Smooth muscle cell of the brain vasculature (primary cell): ENCODE measurements around the gene AP4M1.
"Not testable (repeated sequence)": the region's sequence is repeated elsewhere in the genome, so short reads cannot be mapped to it uniquely, and the experiment has no call there.

Experiments used
- DNase-seq: peaks from one replicate; pipeline ENCODE4 v3.0.0-alpha.2; 2012; ENCODE audit warnings: low read depth, low spot score

Gene AP4M1

DNA sequence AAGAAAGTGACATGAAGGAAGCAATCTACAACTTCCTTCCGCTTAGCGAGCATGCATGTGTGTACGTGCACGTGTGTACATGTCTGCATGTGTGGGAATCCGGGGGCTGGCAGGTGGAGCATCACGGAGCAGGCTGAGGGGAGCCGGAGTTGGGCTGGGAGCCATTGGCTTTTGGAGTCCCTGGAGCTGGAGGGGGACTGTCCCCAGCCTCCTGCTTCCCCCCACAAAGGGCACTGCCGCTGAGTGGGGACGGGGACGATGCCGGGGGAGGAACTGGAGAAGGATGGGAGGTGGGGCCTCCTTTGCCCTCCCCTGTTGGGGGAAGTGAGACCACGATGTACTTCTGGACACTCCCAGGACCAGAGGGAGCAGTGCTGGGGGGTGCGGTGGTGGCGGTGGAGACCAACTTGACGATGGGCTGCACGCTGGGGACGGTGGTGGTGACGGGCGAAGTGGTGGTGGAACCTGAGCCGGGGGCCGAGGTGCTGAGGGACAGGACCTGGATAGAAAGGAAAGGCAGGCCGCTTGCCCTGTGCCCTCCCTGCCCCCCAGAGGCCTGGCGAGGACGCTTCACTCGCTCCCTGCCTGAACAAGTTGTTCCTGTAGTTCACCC is 5.8 kb downstream of the AP4M1 start:
- no peak for DNase-seq

DNA sequence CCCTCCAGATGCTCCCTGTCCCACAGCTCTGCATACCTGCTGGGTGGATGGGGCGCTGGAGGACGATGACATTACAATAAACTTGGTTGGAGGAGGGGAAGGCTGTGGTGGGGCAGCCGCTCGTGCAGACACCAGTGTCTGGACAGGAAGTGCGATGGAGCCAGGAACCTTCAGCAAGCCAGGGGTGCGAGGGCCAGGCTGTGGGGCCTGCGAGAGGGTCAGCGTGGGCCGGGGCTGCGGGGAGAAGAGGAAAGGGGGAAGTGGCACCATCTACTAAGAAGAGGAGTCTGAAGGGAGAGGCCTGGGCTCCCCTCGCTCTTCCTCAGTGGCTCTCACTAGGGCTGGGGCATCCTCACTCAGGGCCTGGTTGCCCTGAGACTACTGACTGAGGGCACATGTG is 6.4 kb downstream of the AP4M1 start:
- no peak for DNase-seq

DNA sequence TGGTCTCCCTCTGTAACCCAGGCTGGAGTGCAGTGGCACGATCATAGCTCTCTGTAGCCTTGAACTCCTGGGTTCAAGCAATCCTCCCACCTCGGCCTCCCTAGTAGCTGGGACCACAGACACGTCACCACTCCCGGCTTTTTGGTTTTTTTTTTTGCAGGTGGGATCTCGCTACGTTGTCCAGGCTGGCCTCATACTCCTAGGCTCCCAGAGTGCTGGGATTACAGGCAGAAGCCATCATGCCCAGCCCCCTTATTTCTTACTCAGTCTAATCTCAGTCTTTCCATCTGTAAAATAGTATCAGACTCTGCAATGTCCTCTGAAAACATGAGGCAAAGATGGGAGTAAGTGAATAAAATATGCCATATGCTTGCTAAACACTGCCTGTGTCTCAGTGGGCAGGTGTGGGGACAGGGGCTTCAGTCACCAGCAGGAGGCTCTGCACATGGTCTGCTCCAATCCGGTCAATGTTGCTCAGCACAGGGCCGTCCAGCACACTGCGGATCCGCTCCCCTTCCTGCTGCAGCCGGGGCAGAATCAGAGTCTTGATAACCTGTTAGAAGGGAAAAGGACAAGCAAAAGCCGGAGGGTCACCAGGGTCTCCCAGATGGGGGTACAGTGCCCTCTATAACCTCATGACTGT is 8.2 kb downstream of the AP4M1 start:
- no peak for DNase-seq

DNA sequence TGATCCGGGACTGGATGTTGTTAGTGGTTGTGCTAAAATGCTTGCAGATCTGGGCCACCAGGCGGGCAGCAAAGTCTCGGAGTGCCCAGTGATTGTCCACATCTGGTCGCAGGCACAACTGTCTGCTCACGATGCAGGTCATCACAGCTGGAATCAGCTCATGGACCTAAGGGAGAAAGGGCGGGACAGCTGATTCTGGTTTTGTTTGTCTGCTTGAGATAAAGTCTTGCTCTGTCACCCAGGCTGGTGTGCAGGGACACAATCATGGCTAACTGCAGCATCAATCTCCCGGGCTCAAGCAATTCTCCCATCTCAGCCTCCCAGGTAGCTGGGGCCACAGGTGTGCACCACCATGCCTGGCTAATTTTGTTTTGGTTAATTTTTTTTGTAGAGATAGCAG is 9.7 kb downstream of the AP4M1 start:
- no peak for DNase-seq

DNA sequence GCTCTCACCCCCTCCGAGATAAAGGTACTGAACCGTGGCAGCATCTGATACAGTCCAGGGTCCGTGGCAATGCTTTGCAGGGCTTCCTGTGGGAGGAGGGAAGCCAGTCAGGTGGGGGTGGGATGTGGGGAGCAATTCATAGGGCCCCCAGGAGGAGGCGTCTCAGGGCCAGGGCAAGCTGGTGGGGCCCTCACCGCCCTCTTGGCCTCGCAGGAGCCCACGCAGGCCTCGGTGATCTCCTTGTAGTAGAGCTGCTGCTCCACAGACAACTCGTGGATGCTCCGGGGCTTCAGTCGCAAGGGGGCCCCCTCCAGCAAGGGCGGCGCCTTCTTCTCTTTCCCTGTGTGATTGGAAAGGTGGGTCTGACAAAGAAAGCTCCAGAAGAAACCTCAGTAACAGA is 10.5 kb downstream of the AP4M1 start:
- DNase-seq, result no peak

DNA sequence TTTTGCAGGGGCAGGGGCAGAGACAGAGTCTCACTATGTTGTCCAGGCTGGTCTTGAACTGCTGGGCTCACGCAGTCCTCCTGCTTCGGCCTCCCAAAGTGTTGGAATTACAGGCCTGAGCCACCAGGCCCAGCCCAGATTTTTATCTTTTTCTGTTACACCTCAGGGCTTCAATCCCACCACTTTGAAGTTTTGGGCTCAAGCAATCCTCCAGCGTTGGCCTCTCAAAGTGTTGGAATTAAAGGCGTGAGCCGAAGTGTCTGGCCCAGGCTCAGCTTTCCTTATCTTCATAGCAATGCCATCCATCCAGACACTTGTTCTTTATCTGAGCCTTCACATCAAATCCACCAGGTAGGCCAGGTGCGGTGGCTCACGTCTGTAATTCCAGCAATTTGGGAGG is 13.6 kb downstream of the AP4M1 start:
- DNase-seq, result no peak

DNA sequence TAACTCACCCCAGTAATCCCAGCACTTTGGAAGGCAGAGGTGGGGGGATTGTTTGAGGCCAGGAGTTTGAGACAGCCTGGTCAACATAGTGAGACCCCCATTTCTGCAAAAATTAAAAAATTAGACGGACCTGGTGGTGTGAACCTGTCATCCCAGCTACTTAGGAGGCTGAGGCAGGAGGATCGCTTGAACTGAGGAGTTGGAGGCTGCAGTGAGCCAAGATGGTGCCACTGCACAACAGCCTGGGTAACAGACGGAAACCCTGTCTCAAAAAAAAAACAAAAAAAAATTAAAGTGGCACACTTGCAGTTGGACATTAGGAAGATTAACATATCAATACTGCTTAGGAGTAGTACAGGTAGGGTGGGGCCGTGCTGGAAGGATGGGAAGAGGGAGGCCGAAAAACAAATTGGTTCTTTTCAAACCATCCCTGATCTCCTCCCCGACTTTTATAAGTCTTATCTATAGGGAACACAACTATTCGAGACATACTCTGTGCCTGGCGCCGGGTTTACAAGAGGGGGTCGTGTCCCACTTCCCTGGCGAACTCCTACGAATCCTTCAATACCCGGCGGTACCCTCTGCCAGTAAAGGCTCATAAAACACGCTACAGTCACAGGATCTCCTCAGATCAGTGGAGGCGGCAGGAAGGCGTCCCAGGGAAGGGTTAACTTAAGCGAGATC is 17.1 kb downstream of the AP4M1 start:
- DNase-seq, result no peak

DNA sequence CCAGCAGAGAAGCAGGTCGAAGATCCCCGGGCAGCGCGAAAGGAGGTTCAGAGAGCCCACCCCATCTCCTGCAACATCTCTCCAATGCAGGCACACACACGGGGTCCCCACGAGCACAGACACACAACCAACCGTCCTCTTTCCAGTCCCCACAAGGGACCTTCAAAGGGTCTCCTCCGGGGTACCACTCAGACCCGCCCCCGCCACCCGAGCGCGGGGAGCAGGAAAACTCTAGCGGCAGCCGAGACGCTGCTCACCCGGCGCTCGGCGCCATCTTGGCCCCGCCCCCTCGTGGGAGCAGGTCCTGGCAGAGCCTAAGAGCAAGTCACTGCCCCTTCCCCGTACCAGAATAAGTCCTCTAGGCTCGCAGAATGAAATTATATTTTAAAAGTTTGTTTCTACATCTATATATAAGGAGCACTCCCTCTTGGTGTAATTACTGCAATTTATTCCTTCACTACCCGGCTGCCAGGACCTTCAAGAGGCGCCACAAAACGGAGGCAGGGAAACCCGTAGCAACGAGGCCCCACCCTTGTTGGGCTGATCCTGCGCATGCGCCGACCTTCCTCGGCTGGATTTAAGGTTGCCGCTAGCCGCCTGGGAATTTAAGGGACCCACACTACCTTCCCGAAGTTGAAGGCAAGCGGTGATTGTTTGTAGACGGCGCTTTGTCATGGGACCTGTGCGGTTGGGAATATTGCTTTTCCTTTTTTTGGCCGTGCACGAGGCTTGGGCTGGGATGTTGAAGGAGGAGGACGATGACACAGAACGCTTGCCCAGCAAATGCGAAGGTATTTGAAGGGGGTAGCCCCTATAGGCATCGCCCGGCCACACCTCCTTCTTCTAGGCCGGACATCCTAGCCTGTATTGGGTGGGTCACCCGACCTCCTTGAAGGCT is 17.9 kb downstream of the AP4M1 start, which contains the start of the genes CNPY4 and TAF6:
Gene CNPY4 (plus strand): TSS at position 563 of the 898 bp plus-strand sequence. CDS start 111 bp downstream, at position 674.
Gene TAF6 (minus strand): TSS at position 287 of the 898 bp plus-strand sequence. CDS start 5,149 bp downstream, outside the sequence.
- peak; percentile 93 for DNase-seq

DNA sequence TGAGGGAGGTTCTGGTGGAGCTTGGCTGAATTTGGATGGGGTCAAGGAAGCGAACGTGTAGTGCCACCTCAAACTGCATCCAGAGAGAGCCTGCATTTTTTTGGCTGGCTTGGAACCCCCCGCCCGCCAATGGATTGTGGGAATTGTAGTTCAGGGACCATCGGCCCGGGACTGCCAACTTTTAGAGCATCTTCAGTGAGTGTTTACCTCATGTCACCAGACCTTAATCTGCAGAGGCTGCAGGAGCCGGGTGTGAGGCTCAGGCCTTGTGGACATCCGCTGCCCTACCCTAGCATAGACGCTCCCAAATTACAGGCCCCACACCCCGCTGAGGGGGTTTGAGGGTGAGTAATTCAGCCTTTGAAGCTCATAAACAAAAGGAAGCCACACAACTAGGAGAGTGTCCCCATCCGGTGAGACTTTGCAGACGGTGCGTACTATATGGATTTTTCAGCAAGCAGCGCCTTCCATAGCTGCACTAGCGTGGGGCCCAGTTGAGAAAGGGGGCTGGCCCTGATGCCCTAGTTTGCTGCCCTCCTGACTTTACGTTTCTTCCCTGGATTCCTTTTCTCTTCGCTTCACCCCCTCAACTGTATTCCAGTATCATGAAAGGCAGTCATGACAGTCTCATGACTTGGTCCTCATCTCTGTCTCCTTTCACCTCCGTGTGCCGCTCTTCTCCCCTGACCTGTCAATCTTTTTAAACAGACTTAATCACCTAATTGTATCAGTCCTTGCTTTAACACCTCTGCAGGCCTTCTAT is 18.7 kb downstream of the AP4M1 start:
- DNase-seq, result no peak

DNA sequence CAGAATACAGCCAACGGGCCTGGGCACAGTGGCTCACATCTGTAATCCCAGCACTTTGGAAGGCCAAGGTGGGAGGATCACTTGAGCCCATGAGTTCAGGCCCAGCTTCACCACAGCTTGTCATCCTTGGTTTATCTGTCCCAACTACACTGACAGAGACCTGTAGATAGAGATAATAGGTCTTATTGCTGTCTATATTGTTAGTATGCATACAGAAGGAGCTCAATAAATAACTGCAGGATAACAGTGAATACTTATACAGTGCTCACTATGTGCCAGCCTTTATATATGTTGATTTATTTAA is 19.2 kb downstream of the AP4M1 start:
- DNase-seq, result no peak

DNA sequence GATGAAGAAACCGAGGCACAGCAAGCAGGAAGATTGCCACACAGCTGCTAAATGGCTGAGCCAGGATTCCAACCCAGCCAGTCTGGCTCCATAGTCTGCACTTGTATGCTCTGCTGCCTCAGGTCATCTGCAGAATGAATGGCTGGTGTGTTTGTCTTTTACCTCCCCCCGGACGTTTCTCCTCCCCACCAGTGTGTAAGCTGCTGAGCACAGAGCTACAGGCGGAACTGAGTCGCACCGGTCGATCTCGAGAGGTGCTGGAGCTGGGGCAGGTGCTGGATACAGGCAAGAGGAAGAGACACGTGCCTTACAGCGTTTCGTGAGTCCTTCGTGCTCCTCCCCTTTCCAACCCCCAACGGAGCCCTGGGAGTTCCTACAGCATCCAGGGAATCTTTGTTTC is 20.6 kb downstream of the AP4M1 start:
- no peak for DNase-seq

DNA sequence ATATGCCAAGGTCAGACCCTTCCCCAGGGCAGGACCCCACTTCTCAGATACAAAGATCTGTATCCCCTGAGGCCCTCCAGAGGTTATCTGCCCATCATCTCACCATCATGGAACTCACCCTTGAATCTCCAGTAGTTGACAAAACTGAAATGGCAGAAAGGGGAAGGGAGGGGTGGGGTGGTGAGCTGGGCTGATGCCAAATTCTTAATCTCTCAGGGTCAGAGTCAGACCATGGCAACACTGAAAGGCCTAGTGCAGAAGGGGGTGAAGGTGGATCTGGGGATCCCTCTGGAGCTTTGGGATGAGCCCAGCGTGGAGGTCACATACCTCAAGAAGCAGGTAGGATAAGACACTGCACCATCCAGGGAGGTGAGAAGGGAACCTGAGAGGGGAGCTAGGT is 21.1 kb downstream of the AP4M1 start:
- DNase-seq, result no peak

DNA sequence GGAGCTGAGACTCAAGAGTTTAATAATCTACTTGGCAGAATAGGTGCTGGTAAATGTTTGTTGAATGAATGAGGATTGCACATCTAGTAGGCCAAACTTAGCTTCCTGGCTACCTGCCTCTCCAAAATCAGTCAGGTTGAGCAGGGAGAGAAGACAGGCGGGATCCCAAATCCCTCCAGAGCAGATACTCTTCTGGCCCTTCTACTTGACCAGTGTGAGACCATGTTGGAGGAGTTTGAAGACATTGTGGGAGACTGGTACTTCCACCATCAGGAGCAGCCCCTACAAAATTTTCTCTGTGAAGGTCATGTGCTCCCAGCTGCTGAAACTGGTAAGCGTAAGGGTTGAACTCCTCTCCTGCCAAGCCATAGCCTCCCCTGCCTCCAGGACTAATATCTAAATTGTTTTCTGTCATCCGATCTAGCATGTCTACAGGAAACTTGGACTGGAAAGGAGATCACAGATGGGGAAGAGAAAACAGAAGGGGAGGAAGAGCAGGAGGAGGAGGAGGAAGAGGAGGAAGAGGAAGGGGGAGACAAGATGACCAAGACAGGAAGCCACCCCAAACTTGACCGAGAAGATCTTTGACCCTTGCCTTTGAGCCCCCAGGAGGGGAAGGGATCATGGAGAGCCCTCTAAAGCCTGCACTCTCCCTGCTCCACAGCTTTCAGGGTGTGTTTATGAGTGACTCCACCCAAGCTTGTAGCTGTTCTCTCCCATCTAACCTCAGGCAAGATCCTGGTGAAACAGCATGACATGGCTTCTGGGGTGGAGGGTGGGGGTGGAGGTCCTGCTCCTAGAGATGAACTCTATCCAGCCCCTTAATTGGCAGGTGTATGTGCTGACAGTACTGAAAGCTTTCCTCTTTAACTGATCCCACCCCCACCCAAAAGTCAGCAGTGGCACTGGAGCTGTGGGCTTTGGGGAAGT is 23.1 kb downstream of the AP4M1 start:
- DNase-seq, result no peak

DNA sequence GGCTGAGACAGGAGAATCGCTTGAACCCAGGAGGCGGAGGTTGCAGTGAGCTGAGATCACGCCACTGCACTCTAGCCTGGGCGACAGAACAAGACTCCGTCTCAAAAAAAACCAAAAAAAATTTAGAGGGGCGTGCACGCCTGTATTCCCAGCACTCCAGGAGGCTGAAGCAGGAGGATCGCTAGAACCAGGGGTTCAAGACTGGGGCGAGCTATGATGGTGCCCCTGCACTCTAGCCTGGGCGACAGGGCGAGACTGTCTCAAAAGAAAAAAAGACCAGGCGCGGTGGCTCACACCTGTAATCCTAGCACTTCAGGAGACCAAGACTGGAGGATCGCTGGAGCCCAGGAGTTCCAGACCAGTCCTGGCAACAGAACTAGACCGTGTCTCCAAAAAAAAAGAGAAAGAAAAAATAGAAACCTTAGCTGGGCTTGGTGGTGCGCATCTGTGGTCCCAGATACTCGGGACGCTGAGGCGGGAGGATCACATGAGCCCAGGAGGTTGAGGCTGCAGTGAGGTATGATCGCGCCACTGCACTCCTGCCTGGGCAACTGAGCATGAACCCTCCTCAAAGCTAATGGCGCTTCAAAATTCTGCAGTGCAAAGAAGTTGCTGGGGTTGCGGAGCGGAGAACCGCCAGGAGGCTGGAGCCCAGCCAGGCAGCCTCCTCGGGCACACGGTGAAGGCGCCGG is 24.9 kb downstream of the AP4M1 start:
- DNase-seq, result no peak

DNA sequence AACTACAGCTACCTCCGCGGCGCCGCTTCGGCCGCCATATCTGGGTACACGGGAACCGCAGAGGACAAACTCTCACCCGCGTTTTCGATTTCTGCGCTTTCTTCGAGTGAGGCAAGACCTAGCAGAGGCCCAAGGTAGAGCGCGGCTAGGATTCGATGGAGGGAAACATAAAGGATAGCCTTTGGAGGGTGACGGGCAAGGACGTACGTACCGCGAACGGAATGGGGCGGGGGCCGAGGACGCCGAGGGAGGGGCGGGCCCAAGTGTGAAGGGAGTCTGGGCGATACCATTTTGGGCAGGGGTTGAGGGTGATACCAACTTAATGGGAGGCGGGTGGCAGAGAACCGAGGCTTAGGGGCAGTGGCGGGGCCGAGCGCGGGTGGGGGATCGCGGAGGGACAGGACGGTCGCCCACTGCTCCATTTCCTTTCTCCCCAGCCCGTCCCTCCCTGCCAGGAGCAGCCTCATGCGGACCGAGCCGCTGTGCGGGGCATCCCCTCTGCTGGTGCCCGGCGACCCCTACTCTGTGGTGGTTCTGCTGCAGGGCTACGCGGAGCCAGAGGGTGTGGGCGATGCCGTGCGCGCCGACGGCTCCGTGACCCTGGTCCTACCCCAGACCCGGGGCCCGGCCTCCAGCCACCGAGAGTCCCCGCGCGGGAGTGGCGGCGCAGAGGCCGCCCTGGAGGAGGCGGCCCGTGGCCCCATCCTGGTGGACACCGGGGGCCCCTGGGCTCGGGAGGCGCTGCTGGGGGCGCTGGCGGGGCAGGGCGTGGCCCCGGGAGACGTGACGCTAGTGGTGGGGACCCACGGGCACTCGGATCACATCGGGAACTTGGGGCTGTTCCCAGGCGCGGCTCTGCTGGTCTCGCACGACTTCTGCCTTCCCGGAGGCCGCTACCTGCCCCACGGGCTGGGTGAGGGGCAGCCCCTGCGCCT is 25.8 kb downstream of the AP4M1 start, which contains the start of gene MBLAC1:
Gene MBLAC1 (plus strand): TSS at position 37 of the 935 bp plus-strand sequence. CDS start 429 bp downstream, at position 466.
- peak; percentile 79 for DNase-seq

DNA sequence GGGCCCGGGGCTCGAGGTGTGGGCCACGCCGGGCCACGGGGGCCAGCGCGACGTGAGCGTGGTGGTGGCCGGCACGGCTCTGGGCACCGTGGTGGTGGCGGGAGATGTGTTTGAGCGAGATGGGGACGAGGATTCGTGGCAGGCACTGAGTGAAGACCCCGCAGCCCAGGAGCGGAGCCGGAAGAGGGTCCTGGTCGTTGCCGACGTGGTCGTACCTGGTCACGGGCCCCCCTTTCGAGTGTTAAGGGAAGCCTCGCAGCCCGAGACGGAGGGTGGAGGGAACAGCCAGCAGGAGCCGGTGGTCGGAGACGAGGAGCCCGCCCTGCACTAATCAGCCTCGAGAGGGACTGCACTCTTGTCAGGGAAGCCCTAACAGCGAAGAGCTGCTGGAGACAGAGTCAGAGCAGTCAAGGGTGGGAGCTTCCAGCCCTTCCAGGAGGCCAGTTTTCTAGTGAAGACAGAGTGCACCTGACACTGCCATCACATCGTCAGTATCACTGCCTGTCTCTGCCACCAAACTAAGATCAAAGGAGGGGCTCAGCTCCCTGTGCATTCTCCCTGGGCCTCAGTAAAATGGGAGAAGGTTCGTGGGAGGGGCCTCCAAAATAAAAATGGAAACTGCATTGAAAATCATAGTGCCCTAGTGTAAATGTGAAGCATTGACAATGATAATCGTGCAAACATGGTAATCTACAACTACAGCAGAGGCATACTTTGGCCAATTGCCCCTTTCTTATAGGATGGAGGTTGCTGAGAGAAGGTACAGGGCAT is 26.6 kb downstream of the AP4M1 start:
- no peak for DNase-seq

DNA sequence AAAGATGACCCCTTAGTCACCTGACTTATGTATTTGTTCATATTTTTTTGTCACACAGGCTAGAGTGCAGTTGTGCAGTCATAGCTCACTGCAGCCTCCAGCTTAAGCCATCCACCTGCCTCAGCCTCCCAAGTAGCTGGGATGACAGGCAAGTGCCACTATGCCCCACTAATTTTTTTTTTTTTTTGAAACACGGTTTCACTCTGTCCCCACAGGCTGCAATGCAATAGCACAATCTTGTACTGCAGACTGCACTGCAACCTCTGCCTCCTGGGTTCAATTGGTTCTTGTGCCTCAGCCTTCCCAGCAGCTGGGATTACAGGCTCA is 27.2 kb downstream of the AP4M1 start:
- DNase-seq, result no peak

DNA sequence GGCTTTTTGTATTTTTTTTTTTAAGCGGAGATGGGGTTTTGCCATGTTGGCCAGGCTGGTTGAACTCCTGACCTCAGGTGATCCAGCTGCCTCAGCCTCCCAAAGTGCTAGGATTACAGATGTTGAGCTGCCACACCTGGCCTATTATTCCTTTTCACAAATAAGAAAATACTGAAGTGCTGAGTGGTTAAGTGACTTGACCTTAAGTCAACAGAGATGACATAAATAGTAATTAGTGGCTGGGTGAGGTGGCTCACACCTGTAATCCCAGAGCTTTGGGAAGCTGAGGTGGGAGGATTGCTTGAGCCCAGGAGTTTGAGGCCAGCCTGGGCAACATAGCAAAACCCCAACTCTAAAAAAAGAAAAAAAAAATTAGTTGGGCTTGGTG is 28.8 kb downstream of the AP4M1 start:
- DNase-seq, result not testable (repeated sequence)
